Vagina (tissue), 2 donors: ENCODE measurements around the gene RPS6KA2.

ENCODE experiments used
- POLR2A ChIP-seq, 2 donors: fragments of 450-650 bp; IDR thresholded peaks; one replicate each; pipeline ENCODE4 v1.6.1; 2017; ENCODE audit warnings: antibody characterized with exemption in 2 of 2, mild to moderate bottlenecking in 2 of 2, moderate library complexity in 2 of 2
- TF ChIP-seq, protein P1 (sequence below), 3 experiments: fragments of 450-650 bp in 2 of 3; fragments of 200-600 bp in 1 of 3; sonication (generic) in 1 of 3; IDR thresholded peaks; one replicate each; pipeline ENCODE4 v1.5.1; 2017 to 2019; ENCODE audit warnings: antibody characterized with exemption in 3 of 3, mild to moderate bottlenecking in 2 of 3, moderate library complexity in 2 of 3

DNA sequence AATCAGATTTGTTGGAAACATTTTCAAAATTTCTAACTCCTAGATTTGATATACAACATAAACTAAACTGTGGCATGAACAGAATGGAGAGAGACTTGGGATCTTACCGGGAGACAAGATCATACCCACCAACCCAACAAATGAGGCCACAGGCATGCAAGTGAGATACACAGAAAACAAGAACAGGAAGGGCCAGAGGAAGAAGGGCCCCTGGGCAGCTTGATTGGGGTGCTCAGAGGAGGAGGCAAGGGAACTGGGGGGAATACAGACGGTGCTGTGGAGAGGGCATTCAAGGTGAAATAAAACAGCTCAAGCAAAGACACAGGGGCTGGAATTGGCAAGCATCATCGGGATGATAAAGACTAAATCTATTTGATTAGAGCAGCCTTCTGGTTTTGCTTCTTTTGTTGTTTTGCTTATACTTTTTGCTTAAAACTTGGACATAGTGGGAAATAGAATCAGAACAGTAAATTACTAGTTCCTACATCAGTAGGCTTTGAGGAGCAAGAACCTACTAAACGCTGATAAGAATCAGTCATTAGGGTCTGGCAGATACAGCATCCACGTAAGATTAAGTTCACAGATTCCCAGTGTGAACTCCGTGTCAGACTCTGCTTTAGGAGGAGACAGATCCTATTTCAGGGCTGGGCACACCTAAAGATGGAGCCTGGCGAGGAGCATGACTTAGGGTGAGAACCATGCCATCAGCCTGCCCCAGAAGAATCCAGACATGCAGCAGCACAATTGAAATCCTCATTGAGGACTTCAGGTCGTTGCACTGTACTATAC, 37.1 kb downstream of the RPS6KA2 start:
- TF ChIP-seq, protein P1, sequence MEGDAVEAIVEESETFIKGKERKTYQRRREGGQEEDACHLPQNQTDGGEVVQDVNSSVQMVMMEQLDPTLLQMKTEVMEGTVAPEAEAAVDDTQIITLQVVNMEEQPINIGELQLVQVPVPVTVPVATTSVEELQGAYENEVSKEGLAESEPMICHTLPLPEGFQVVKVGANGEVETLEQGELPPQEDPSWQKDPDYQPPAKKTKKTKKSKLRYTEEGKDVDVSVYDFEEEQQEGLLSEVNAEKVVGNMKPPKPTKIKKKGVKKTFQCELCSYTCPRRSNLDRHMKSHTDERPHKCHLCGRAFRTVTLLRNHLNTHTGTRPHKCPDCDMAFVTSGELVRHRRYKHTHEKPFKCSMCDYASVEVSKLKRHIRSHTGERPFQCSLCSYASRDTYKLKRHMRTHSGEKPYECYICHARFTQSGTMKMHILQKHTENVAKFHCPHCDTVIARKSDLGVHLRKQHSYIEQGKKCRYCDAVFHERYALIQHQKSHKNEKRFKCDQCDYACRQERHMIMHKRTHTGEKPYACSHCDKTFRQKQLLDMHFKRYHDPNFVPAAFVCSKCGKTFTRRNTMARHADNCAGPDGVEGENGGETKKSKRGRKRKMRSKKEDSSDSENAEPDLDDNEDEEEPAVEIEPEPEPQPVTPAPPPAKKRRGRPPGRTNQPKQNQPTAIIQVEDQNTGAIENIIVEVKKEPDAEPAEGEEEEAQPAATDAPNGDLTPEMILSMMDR (IDR thresholded peaks at IDR 0.05): no peak
- TF ChIP-seq POLR2A (IDR thresholded peaks at IDR 0.05): no peak
